Mesothelial cell of epicardium (in vitro differentiated cells): ENCODE measurements around the gene SENP1. TPM values are rescaled to one million over a fixed set of nuclear protein-coding genes. Genes with fewer than 3 reads are reported as not detected.

Experiments used
- DNase-seq, 2 experiments: peaks; one replicate each; pipeline ENCODE4 v3.0.0; 2021; ENCODE audit warnings: low spot score in 2 of 2; ENCODE audit not compliant: unreplicated experiment in 2 of 2
- H3K27ac Mint-ChIP-seq: 2 replicates; pipeline ENCODE4 v1.8.0; 2021; ENCODE audit warnings: mixed read lengths
- H3K27me3 Mint-ChIP-seq: 2 replicates; pipeline ENCODE4 v1.8.0; 2021; ENCODE audit warnings: low read depth, mixed read lengths
- H3K36me3 Mint-ChIP-seq: 2 replicates; pipeline ENCODE4 v1.8.0; 2021; ENCODE audit warnings: mixed read lengths
- H3K4me1 Mint-ChIP-seq: 2 replicates; pipeline ENCODE4 v1.8.0; 2021; ENCODE audit warnings: mixed read lengths
- H3K4me3 Mint-ChIP-seq: 2 replicates; pipeline ENCODE4 v1.8.0; 2021; ENCODE audit warnings: mild to moderate bottlenecking, moderate library complexity, mixed read lengths
- H3K9me3 Mint-ChIP-seq: 2 replicates; pipeline ENCODE4 v1.8.0; 2021; ENCODE audit warnings: mixed read lengths
- total RNA-seq: library from RNA; stranded (reverse); gene quantifications from 3 replicates; pipeline ENCODE4 v1.2.1, GENCODE V29; 2021
- TF ChIP-seq, protein P1 (sequence below): fragments of 200-600 bp; sonication (generic); IDR thresholded peaks from one replicate; pipeline ENCODE4 v1.5.0; 2021; ENCODE audit warnings: antibody characterized with exemption; ENCODE audit not compliant: unreplicated experiment

Gene SENP1
- total RNA-seq, 1 donor from 2014 or later = 31.1 TPM

DNA sequence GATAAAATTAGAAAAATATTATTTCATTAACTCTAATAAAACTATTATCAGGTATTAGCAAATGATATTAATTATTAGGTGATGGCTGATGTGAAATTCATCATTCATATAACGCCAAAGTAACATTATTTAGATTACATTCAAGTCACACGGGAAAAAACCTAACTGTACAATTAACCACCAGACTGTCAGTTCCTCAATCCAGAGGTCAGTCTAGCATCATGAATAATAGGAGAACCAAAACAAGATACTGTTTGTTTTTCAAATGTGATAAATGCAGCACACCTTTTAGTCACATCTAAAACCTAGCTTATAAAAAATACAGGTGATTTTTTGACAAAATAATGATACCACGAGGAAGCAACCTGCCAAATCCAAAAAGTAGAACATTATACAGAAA, 19.6 kb downstream of the SENP1 start:
- no peaks in the 10 kb centered on the region for H3K9me3 Mint-ChIP-seq
- no peak overlapping the region for H3K4me3 Mint-ChIP-seq
- no peaks in the 10 kb centered on the region for H3K27me3 Mint-ChIP-seq
- H3K27ac Mint-ChIP-seq = no peak overlapping the region
- H3K36me3 Mint-ChIP-seq = peaks cover 23% of the 10 kb centered on the region
- no peak for DNase-seq
- H3K4me1 Mint-ChIP-seq = no peaks in the 10 kb centered on the region
- TF ChIP-seq, protein P1, sequence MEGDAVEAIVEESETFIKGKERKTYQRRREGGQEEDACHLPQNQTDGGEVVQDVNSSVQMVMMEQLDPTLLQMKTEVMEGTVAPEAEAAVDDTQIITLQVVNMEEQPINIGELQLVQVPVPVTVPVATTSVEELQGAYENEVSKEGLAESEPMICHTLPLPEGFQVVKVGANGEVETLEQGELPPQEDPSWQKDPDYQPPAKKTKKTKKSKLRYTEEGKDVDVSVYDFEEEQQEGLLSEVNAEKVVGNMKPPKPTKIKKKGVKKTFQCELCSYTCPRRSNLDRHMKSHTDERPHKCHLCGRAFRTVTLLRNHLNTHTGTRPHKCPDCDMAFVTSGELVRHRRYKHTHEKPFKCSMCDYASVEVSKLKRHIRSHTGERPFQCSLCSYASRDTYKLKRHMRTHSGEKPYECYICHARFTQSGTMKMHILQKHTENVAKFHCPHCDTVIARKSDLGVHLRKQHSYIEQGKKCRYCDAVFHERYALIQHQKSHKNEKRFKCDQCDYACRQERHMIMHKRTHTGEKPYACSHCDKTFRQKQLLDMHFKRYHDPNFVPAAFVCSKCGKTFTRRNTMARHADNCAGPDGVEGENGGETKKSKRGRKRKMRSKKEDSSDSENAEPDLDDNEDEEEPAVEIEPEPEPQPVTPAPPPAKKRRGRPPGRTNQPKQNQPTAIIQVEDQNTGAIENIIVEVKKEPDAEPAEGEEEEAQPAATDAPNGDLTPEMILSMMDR = no peak

DNA sequence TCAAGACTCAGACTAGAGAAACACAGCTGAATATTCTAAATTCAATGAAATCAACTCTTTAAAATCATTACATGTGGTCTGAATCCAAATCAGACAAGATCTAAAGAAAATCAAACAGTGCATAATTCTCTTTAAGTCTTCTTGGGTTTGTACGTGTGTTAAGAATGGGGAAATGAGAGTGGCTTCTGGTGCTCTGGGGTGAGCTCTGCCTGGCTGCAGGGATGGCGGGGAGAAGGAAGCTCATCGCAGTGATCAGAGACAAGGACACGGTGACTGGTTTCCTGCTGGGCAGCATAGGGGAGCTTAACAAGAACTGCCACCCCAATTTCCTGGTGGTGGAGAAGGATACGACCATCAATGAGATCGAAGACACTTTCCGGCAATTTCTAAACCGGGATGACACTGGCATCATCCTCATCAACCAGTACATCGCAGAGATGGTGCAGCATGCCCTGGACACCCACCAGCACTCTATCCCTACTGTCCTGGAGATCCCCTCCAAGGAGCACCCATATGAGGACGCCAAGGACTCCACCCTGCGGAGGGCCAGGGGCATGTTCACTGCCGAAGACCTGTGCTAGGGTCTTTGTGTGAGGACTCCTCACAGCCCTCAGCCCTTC, 20.9 kb downstream of the SENP1 start:
- TF ChIP-seq, protein P1 = no peak
- Mint-ChIP-seq H3K9me3 (no peaks in the 10 kb centered on the region), H3K36me3 (peaks cover 19% of the 10 kb centered on the region), H3K4me3 (no peak overlapping the region), H3K4me1 (no peaks in the 10 kb centered on the region), H3K27ac (no peak overlapping the region), H3K27me3 (no peaks in the 10 kb centered on the region)
- DNase-seq = no peak

DNA sequence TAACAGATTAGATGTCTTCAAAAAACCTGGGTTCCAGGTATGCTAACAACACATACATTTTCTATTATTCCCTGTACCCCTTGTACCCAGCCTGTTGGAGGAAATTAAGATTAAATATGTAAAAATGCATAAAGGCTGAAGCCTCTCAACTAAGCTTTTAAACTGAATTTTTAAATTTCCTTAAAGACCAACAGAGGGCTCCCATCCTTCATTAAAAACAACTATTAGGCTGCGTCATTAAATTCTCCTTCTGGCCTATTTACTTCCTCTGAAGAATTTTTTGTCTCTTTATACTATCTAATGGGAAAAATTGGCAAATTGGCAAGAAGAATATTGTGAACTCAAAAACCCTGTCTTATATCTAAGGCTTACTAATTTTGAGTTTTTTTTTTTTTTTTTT, 21.8 kb downstream of the SENP1 start:
- TF ChIP-seq, protein P1 = no peak
- peaks cover 19% of the 10 kb centered on the region for H3K36me3 Mint-ChIP-seq
- H3K27ac Mint-ChIP-seq = no peak overlapping the region
- H3K27me3 Mint-ChIP-seq = no peaks in the 10 kb centered on the region
- DNase-seq = no peak
- no peak overlapping the region for H3K4me3 Mint-ChIP-seq
- no peaks in the 10 kb centered on the region for H3K9me3 Mint-ChIP-seq
- no peaks in the 10 kb centered on the region for H3K4me1 Mint-ChIP-seq

DNA sequence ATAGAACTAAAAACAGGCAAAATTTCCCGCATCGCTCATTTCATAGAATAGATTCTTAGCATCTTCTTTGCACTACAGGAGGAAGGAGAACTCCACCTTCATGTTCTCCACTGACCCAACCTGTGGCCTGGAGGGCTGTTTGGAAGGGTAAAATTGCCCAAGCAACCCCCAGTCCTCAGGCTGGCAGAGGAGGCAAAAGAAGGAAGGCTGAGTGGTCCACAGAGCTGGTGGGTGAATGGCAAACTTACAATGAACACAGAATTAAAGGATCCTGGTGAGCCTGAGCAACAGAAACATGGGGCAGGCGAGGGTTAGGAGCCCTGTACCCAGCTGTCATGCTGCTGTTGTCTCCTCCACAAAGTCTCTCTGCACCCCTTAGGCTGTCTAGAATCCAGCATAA, 25.1 kb downstream of the SENP1 start:
- no peaks in the 10 kb centered on the region for H3K4me1 Mint-ChIP-seq
- H3K27ac Mint-ChIP-seq = no peak overlapping the region
- H3K36me3 Mint-ChIP-seq = peaks cover 26% of the 10 kb centered on the region
- peaks cover 11% of the 10 kb centered on the region for H3K9me3 Mint-ChIP-seq
- no peak for DNase-seq
- H3K4me3 Mint-ChIP-seq = no peak overlapping the region
- TF ChIP-seq, protein P1 = no peak
- no peaks in the 10 kb centered on the region for H3K27me3 Mint-ChIP-seq

DNA sequence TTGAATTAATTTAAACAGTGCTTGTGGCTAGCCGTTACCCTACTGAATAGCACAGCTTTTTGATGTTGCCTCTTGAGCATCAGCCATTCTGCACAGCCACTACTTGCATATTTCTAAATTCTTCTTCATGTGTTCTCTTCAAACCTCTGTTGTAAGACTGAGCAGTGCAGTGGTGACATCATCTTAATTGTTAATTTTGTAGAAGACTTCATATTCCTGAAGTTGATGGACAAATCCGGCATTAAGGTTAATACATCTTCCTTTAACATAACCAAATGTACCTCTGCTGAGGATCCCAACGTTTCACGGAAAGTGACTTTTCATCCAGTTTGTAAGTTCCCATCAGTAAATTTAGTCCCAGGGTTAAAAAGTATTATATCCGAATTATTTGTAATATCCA, 25.6 kb downstream of the SENP1 start:
- DNase-seq = no peak
- TF ChIP-seq, protein P1 = no peak
- Mint-ChIP-seq H3K4me3 (no peak overlapping the region), H3K27ac (no peak overlapping the region), H3K36me3 (peaks cover 29% of the 10 kb centered on the region), H3K4me1 (no peaks in the 10 kb centered on the region), H3K9me3 (peaks cover 11% of the 10 kb centered on the region), H3K27me3 (no peaks in the 10 kb centered on the region)

DNA sequence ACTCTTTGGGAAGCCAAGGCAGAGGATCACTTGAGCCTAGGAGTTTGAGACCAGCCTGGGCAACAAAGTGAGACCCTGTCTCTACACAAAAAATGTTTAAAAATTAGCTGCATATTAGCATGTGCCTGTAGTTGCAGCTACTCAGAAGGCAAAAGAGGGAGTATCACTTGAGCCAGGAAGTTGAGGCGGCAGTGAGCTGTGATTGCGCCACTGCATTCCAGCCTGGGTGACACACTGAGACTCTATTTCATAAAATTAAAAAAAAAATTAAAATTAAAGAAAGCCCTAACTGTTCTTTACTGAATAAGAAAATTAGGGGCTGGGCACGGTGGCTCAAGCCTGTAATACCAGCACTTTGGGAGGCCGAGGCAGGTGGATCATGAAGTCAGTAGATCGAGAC, 27.0 kb downstream of the SENP1 start:
- DNase-seq = no peak
- Mint-ChIP-seq H3K4me3 (no peak overlapping the region), H3K4me1 (no peaks in the 10 kb centered on the region), H3K27ac (no peak overlapping the region), H3K36me3 (peaks cover 25% of the 10 kb centered on the region), H3K9me3 (peaks cover 11% of the 10 kb centered on the region), H3K27me3 (no peaks in the 10 kb centered on the region)
- TF ChIP-seq, protein P1 = no peak
